Bronchial epithelial cell (primary cell): Measurements from ENCODE around the gene SCAF1. TPM values are rescaled to one million over a fixed set of nuclear protein-coding genes. Genes with fewer than 3 reads are reported as not detected.

Source experiments
- DNase-seq: peaks from one replicate; pipeline ENCODE4 v3.0.0-alpha.2; 2010; ENCODE audit warnings: low read depth
- FAIRE-seq: peaks from 2 replicates; lab custom pipeline; 2011; peaks lifted over from hg19 to GRCh38; lab: Jason Lieb, UNC
- H3K27me3 ChIP-seq: 2 replicates; pipeline ENCODE4 v1.5.1; 2011; ENCODE audit warnings: low read length; ENCODE audit not compliant: control insufficient read depth, insufficient read depth
- H3K36me3 ChIP-seq: 2 replicates; pipeline ENCODE4 v1.5.1; 2011; ENCODE audit warnings: low read length; ENCODE audit not compliant: control insufficient read depth, insufficient read depth
- H3K4me3 ChIP-seq: 2 replicates; pipeline ENCODE4 v1.5.1; 2011; ENCODE audit warnings: mild to moderate bottlenecking, low read depth, low read length, control low read depth
- CTCF ChIP-seq: IDR thresholded peaks from 2 replicates; pipeline ENCODE4 v1.5.1; 2011; ENCODE audit warnings: mild to moderate bottlenecking, moderate library complexity, low read length, control low read depth, inconsistent platforms; ENCODE audit not compliant: insufficient read depth, severe bottlenecking
- total RNA-seq: library from RNA; depleted of rRNA; stranded (reverse); fragments of >200 nt; gene quantifications from 2 replicates; pipeline ENCODE4 v1.2.1, GENCODE V29; 2014

The SCAF1 gene
- total RNA-seq, 1 donor from 2014 or later: 5.5 TPM

GRCh38 chr19:49682274-49682673 lies 40.3 kb downstream of the SCAF1 start:
- no peak for FAIRE-seq
- DNase-seq: no peak

DNA sequence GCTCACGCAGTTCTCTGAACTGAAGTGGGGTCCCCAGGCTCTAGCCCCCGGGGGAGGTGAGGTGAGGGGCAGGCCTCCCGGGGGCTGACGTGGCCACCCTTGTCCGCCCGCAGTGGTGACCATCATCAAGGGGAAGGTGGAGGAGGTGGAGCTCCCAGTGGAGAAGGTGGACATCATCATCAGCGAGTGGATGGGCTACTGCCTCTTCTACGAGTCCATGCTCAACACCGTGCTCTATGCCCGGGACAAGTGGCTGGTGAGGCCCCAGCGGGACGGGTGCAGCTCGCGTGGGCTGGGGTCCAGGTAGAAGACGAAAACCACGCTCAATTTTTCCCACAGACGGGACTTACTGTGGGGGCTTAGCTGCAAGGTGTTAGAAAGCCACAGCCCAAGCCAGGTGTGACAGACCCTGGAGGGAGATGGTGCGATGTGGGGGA lies 41.8 kb downstream of the SCAF1 start:
- Histone ChIP-seq H3K4me3 (no peak overlapping the region), H3K27me3 (no peaks in the 10 kb centered on the region), H3K36me3 (peaks cover 41% of the 10 kb centered on the region)
- DNase-seq (no peak), FAIRE-seq (no peak)
- TF ChIP-seq CTCF: no peak

More at GRCh38 chr19:49682274-49682673, 40.3 kb downstream of the SCAF1 start:
- Histone ChIP-seq H3K36me3 (peaks cover 35% of the 10 kb centered on the region), H3K4me3 (no peak overlapping the region), H3K27me3 (no peaks in the 10 kb centered on the region)
- TF ChIP-seq CTCF: no peak

DNA sequence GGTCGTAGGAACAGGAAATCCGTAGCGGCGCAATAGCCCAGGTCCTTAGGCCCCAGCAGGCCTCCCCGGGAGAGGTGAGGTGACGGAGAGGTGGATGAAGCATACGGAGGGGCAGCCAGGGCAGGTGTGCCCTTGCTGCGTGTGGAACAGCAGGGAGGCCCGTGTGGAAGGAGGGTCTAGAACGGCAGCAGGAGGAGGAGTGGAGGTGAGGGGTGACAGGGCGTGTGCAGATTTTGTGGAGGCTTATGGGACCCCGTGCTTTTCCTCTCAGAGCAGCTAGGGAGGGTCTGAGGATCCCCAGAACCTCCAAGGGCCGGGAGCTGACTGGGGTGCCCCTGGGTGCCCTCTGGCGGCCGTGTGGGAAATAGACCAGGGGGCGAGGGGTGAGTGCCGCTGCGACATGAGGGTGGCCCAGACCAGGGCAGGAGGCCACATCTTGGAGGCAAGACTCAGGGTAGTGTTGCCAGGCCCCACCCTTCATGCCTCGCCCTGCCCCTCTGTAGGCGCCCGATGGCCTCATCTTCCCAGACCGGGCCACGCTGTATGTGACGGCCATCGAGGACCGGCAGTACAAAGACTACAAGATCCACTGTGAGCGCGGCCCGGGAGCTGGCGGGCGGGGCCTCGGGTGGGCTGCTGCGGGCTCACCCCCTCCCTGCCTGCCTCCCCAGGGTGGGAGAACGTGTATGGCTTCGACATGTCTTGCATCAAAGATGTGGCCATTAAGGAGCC lies 42.4 kb downstream of the SCAF1 start:
- peaks cover 41% of the 10 kb centered on the region for H3K36me3 ChIP-seq
- no peaks in the 10 kb centered on the region for H3K27me3 ChIP-seq
- H3K4me3 ChIP-seq: no peak overlapping the region
- no peak for FAIRE-seq
- peak; percentile 70 for TF ChIP-seq CTCF
- no peak for DNase-seq

DNA sequence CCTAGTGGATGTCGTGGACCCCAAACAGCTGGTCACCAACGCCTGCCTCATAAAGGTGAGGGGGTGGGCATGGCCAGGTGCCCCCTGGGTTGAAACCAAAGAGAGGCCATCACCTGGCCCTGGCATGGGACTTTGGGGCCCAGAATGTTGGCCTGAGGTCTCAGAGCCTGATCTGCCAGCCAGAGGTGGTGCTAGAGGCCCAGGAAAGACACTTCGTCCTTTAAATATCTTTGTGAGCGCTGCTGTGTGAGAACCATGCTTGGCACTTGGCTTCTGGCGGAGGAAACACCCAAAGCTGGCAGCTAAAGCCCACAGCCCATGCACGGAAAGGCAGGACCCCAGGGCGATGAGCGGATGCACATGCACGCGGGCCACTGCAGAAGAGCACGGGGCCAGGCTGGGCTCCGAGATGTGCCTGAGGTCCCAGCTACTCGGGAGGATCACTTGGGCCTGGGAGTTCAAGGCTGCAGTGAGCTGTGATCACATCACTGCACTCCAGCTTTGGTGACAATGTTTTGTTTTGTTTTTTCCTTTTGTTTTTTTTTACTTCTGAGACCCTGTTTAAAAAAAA lies 43.1 kb downstream of the SCAF1 start:
- Histone ChIP-seq H3K36me3 (peaks cover 41% of the 10 kb centered on the region), H3K27me3 (no peaks in the 10 kb centered on the region), H3K4me3 (no peak overlapping the region)
- FAIRE-seq (no peak), DNase-seq (no peak)
- TF ChIP-seq CTCF: no peak

DNA sequence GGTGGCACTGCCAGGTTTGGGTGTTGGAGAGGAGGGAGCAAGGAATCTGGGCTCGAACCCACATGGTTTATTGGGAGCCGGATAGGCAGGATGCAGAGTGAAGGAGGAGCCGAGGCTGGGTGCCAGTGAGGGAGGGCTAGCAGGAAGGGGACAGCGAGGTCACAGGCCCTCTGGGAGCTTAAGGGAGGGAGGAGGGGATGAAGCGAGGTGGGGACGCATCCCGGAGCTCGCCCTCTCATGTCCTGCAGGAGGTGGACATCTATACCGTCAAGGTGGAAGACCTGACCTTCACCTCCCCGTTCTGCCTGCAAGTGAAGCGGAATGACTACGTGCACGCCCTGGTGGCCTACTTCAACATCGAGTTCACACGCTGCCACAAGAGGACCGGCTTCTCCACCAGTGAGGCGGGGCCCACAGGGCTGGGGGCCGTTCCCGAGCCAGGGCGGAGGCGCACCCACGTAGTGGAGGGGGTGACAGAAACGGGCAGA lies 43.9 kb downstream of the SCAF1 start:
- TF ChIP-seq CTCF: no peak
- FAIRE-seq (peak; percentile 62), DNase-seq (no peak)
- H3K36me3 ChIP-seq: peaks cover 36% of the 10 kb centered on the region
- no peaks in the 10 kb centered on the region for H3K27me3 ChIP-seq
- H3K4me3 ChIP-seq: no peak overlapping the region
